Stimulated activated CD4-positive, alpha-beta T cell treated with anti-CD3 and anti-CD28 coated beads, Interleukin-2, amount 100 ng/mL, for 24 hours (primary cell): ENCODE measurements around the gene FN3KRP.

Experiments used
- DNase-seq, 2 donors: peaks; one replicate each; pipeline ENCODE4 v3.0.0-alpha.2; 2020

Gene FN3KRP

GRCh38 chr17:82716203-82717010 lies at the start of gene FN3KRP:
TSS of gene FN3KRP (plus strand) at chr17:82716706. CDS start at chr17:82716756, 50 bp downstream.
- DNase-seq: peak; percentile 85 to 94

DNA sequence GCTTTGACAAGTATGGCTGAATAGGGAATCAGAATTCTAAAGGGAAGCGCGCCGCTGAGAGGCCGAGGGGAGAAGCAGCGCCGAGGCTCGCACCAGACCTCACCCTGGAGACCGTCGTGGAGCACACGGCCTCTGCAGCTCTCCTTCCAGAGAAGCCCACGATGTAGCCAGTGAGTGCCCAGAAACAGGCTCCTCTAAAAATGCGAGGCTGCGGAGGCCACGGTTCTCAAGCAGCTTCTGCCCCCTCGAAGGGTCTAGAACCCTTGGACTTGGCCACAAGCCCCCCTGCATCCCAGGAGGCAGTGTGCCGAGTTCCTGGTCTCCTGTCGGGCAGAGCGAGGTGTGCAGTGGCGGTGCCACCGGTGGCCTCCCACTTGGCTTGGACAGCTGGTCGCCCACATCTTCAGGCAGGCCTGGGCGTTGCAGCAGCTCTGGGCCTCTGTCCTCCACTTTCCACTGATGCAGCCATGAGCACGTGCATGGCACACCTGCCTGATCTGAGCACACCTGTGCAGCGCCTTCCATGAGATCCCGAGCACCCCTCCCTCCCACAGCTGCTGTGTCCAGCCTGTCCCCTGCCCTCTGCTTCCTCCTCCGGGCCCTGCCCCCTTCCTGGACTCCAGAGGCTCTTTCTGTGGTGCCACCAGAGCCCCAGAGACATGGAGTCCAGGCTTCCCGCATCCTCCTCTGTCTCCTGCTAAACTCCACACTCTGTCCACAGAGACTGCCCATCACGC lies 49.4 kb upstream of the FN3KRP start:
- no peak for DNase-seq

DNA sequence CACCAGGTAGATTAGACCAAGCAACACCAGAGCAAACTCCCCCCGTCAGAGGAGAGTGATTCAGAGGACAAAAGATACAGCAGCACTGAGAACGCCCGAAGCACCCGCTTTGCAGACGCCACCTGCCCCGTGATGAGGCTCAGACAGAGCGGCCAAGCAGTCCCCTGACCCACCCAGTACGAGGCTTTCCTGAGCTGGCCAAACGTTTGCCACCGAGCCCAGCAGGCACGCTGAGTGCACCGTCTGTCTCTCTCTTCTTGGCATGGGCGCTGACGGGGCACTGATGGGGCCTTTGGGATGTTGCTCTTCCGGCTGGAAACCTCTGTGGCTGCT lies 48.9 kb upstream of the FN3KRP start:
- DNase-seq: no peak

GRCh38 chr17:82668024-82668630 lies 48.4 kb upstream of the FN3KRP start:
- DNase-seq: no peak

DNA sequence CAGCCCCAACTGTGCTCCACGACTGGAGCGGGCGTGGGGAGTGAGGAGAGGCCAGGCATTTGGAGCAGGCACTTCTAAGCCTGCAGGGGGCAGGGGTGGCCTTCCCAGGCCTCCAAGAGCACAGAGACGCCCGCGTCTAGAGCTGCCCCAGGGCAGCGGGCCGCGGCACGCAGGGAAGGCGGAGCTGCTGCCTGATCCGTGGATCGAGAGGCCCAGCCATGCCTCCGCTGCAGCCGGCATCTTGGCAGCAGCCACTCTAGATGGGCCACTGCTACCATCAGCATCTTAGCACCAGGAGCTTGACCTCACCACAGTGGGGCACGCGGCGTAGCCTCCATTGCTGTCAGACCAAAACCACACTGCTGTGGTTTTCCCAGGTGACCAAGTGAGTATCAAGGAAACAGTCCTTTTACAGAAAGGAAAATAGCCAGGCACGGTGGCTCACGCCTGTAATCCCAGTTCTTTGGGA lies 47.8 kb upstream of the FN3KRP start:
- peak; percentile 33 to 57 for DNase-seq

DNA sequence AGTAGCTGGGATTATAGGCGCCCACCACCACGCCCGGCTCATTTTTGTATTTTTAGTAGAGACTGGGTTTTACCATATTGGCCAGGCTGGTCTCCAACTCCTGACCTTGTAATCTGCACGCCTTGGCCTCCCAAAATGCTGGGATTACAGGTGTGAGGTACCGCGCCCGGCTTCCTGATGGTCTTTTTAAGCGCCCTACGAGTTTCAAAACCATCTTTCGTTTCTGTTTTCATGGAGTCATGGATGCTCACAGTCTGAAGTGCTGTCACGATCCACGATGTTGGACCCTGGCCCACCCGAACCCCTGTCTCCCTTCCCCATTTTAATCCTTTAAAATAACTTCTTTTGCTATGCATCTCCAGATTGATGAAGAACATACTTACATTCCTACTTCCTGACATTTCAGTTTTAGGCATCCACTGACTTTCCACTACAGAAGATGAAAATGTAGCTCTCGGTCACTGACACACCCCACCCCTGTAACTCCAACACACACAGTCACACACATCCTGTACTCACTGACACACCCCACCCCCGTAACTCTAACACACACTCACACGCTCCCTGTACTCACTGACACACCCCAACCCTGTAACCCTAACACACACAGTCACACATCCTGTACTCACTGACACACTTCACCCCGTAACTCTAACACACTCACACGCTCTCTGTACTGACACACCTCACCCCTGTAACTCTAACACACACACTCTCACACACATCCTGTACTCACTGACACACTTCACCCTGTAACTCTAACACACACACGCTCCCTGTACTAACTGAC lies 45.6 kb upstream of the FN3KRP start:
- DNase-seq: no peak

- no peak for DNase-seq
Observed at GRCh38 chr17:82674656-82675475, 41.6 kb upstream of the FN3KRP start.

DNA sequence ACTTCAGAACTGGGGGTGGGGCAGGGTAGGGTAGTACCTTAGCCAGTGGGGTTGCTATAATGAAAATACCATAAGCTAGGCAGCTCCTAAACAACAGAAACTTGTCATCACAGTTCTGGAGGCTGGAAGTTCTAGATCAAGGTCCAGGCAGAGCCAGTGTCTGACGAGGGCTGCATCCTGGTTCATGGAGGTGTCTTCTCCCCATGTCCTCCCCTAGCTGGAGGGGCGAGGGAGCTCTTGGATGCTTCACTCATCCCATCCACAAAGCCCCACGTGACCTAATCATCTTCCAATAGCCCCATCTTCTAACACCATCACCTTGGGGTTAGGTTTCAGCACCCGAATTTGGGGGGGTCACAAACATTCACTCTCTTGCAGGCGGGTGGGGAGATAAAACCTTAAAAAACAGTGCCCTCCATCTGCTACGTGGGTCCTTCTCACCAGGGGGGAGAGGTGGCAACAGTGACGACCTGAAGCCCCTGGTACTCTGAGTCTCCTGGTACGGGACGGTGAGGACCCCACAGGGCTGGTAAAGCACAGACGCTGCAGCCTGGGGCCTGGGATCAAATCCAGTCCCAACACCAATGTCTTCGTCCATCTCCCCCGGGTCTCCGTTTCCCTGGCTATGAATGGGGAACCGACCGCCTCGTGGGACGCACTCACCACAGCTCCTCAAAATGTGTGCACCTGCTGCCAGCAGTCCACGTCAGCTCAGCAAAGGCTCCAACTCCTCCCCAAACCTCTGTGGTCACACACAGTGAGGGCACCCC lies 40.8 kb upstream of the FN3KRP start:
- DNase-seq: no peak

- DNase-seq: no peak
Observed at GRCh38 chr17:82677353-82677925, 39.1 kb upstream of the FN3KRP start.

GRCh38 chr17:82678265-82678891 lies 38.1 kb upstream of the FN3KRP start:
- no peak for DNase-seq

DNA sequence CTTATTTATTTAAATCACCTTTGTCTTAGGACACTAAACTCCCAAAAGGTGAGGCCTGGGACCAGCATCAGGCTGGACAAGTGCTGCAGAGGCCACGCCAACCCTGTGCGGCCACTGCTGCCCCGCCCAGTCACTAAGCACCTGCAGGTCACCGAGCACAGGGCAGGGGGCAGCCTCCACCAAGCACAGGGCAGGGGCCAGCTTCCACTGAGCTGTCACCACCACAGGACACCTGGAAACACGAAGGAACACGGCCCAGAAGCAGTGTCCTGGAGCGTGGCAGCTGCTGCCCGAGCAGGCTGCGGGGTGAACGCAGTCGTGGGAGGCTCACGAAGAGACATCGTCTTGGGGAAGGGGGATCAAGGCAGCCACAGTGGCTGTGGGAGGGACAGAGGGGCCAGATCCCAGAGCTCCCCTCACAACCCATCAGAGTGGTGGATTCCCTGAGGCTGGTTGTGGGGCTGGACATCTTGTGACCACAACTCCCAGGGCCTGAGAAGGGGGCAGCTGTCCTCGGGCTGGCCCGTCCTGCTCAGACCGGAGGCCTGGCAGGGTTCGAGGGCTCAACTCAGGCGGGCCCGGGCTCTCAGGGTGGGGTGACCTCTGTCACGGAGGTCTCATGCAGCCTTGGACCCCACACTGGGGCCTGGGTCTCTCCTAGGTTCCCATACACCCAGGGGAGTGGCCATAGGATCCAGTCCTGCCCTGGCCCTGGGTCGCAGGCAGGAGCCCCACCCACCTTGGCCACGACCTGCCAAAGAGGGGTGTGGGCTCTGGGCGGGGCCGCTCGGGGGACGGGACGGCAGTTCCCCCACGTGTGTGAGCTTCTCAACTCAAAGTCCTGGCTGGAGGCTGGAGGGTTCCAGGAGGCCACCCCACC lies 36.7 kb upstream of the FN3KRP start:
- no peak for DNase-seq

- no peak for DNase-seq
Observed at GRCh38 chr17:82681547-82681946, 35.0 kb upstream of the FN3KRP start.

DNA sequence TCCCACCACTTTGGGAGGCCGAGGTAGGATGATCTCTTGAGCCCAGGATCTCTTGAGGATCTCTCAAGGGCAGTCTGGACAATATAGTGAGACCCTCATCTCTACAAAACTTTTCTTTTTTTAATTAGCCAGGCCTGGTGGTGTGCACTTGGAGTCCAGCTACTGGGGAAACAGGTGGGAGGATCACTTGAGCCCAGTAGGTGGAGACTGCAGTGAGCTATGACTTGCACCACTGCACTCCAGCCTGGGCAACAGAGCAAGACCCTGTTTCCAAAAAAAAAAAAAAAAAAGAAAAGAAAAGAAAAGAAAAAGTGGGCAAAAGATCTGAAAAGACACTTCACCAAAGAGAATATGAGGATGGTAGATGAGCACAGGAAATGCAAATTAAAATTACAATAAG lies 33.0 kb upstream of the FN3KRP start:
- no peak for DNase-seq

DNA sequence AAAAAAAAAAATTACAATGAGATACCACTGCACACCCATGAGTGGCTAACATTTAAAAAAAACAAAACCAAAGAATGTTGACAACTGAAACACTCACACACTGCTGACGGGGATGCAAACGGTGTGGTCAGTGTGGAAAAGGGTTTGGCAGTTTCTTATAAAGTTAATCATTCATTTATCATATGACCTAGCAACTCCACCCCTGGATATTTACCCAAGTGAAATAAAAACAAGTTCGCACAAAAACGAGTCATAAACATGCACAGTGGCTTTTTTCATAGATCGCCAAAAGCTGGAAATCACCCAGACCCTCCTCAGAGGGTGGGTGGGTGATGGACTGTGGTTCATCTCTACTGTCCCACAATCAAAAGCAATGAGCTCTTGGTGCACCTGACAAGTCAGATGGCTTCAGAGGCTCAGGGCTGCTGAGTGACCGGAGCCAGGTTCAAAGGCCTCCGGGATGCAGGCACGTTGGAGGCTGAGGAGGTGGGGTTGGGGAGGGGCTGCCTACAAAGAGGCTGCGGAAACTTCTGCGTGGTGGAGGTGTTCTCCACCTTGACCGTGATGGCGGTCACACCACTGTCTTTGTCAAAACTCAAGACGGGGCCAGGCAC lies 32.2 kb upstream of the FN3KRP start:
- DNase-seq: no peak

DNA sequence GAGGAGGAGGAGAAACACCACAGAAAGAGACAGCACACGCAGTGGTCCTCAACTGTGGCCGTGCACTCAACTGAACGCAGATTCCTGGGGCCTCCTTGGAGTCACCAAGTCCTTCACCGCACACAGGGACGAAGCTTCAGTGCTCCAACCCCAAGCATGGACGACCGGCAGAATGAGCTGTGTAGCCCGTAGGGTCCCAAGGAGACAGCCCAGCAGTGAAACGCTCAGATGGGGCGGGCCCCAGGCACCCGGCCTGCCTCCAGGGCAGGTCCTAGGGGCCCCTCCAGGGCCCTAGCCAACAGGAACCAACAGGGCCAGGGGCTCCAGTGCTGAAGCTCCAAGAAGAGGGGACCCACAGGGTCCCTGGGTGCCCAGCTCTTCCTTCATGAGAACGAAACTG lies 31.2 kb upstream of the FN3KRP start:
- no peak for DNase-seq

- DNase-seq: no peak
Observed at GRCh38 chr17:82686366-82687324, 29.9 kb upstream of the FN3KRP start.

- DNase-seq: no peak
Observed at GRCh38 chr17:82687375-82687861, 29.1 kb upstream of the FN3KRP start.

DNA sequence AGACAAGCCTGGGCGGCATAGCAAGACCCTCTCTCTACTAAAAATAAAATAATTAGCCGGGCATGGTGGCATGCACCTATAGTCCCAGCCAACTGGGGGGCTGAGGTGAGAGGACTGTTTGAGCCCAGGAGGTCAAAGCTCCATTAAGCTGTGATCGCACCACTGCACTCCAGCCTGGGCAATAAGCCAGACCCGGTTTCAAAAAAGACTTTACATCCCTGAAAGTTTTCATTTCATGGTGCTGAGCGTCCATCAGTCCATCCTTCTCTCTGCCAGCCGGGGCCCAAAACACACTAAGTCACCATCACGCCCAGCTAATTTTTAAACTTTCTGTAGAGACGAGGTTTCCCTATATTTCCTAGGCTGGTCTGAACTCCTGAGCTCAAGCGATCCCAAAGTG lies 28.6 kb upstream of the FN3KRP start:
- DNase-seq: no peak
